Measurements from ENCODE around the gene CXCL1. TPM values are rescaled to one million over a fixed set of nuclear protein-coding genes. Genes with fewer than 3 reads are reported as not detected.

CXCL1 gene
- total RNA-seq, 1 experiment from 2014 or later: 267 TPM

- Histone ChIP-seq H4K20me1 (ENCODE audit: low read length) (no peaks in the 10 kb centered on the region), H3K9me3 (ENCODE audit: low read length) (no peaks in the 10 kb centered on the region), H3K9ac (ENCODE audit: low read length) (peak overlapping the region; percentile 10; the same call in 1 of the 2 replicates), H3F3A (ENCODE audit: low read length, unreplicated experiment) (peaks cover 3% of the 10 kb centered on the region), H3K4me2 (ENCODE audit: low read length) (peak overlapping the region; percentile 27), H3K27ac (ENCODE audit: low read length) (peak overlapping the region; percentile 33), H3K79me2 (ENCODE audit: low read length) (no peaks in the 10 kb centered on the region), H2AFZ (ENCODE audit: low read length) (peak overlapping the region; percentile 29; the same call in 1 of the 2 replicates), H3K4me3 (ENCODE audit: low read length) (no peak overlapping the region), H3K27me3 (ENCODE audit: low read length) (no peaks in the 10 kb centered on the region), H3K4me1 (ENCODE audit: insufficient read depth, low read length) (peaks cover 45% of the 10 kb centered on the region), H3K9me2 (replicated peaks; ENCODE audit: low read length) (no peaks in the 10 kb centered on the region; the same call in 1 of the 2 replicates), H3K36me3 (ENCODE audit: low read depth, low read length) (no peaks in the 10 kb centered on the region)
- ChIA-PET POLR2A (ENCODE audit: unreplicated experiment) (no interaction called here), CTCF (interaction anchor here (0.6 kb wide), 1 partner anchor 660 kb away, joined by 3 read pairs; no protein-coding TSS in a partner anchor)
- ATAC-seq (peak; percentile 72), DNase-seq (peak; percentile 84)
- intact Hi-C loops (cut with micrococcal nuclease): no loop called here
- no peak for TF ChIP-seq EZH2phosphoT487 (IDR thresholded peaks at IDR 0.05; ENCODE audit: borderline replicate concordance, low read length)
- BruUV-seq (replicated peaks): no TSS peak
These were observed 14.1 kb downstream of the CXCL1 start for GRCh38 chr4:73883306-73883705.

GRCh38 chr4:73885574-73886267, 16.5 kb downstream of the CXCL1 start:
- POLR2A ChIA-PET (ENCODE audit: unreplicated experiment): interaction anchor here (0.7 kb wide), 1 partner anchor 32 kb away, joined by 3 read pairs; no protein-coding TSS in a partner anchor
- TF ChIP-seq EZH2phosphoT487 (IDR thresholded peaks at IDR 0.05; ENCODE audit: borderline replicate concordance, low read length) (no peak), CTCF (conservative IDR thresholded peaks at IDR 0.05; ENCODE audit: low read depth, low read length) (no peak), EZH2 (IDR thresholded peaks at IDR 0.05; ENCODE audit: low read length, unreplicated experiment) (no peak)
- Histone ChIP-seq H2AFZ (ENCODE audit: low read length) (peak overlapping the region; percentile 71), H4K20me1 (ENCODE audit: low read length) (no peaks in the 10 kb centered on the region), H3F3A (ENCODE audit: low read length, unreplicated experiment) (peaks cover 3% of the 10 kb centered on the region), H3K9me3 (ENCODE audit: low read length) (no peaks in the 10 kb centered on the region), H3K27me3 (ENCODE audit: low read length) (no peaks in the 10 kb centered on the region), H3K9ac (ENCODE audit: low read length) (peak overlapping the region; percentile 1; the same call in 1 of the 2 replicates), H3K27ac (ENCODE audit: low read length) (peak overlapping the region; percentile 63), H3K9me2 (replicated peaks; ENCODE audit: low read length) (no peaks in the 10 kb centered on the region; the same call in 1 of the 2 replicates), H3K36me3 (ENCODE audit: low read depth, low read length) (no peaks in the 10 kb centered on the region), H3K4me2 (ENCODE audit: low read length) (peak overlapping the region; percentile 70), H3K79me2 (ENCODE audit: low read length) (no peaks in the 10 kb centered on the region), H3K4me1 (ENCODE audit: insufficient read depth, low read length) (peaks cover 53% of the 10 kb centered on the region), H3K4me3 (ENCODE audit: low read length) (peak overlapping the region; percentile 34)
- intact Hi-C loops (cut with micrococcal nuclease): no loop called here
- BruUV-seq (replicated peaks): no TSS peak
- ATAC-seq (peak; percentile 91), DNase-seq (peak; percentile 88)
- CTCF ChIA-PET: no interaction called here

GRCh38 chr4:73891326-73891725, 22.1 kb downstream of the CXCL1 start:
- ChIA-PET CTCF (no interaction called here), POLR2A (ENCODE audit: unreplicated experiment) (no interaction called here)
- ATAC-seq: no peak
- Histone ChIP-seq H4K20me1 (ENCODE audit: low read length) (no peaks in the 10 kb centered on the region), H3K9me3 (ENCODE audit: low read length) (no peaks in the 10 kb centered on the region), H3K79me2 (ENCODE audit: low read length) (no peaks in the 10 kb centered on the region), H3K4me1 (ENCODE audit: insufficient read depth, low read length) (peaks cover 29% of the 10 kb centered on the region), H3K4me2 (ENCODE audit: low read length) (no peak overlapping the region), H3F3A (ENCODE audit: low read length, unreplicated experiment) (no peaks in the 10 kb centered on the region), H3K27ac (ENCODE audit: low read length) (no peak overlapping the region), H3K4me3 (ENCODE audit: low read length) (no peak overlapping the region), H3K36me3 (ENCODE audit: low read depth, low read length) (no peaks in the 10 kb centered on the region), H2AFZ (ENCODE audit: low read length) (no peak overlapping the region), H3K9ac (ENCODE audit: low read length) (no peak overlapping the region), H3K9me2 (replicated peaks; ENCODE audit: low read length) (0 out of 2 replicates have a peak, but pooled peaks cover 4% of the 10 kb centered on the region), H3K27me3 (ENCODE audit: low read length) (no peaks in the 10 kb centered on the region)
- intact Hi-C loops (cut with micrococcal nuclease): loop anchor here (2.0 kb wide), 1 partner anchor 25 kb away; no protein-coding TSS in a partner anchor
- BruUV-seq (replicated peaks): no TSS peak
- no peak for TF ChIP-seq CTCF (conservative IDR thresholded peaks at IDR 0.05; ENCODE audit: low read depth, low read length)
- TF ChIP-seq EZH2 (IDR thresholded peaks at IDR 0.05; ENCODE audit: low read length, unreplicated experiment): no peak
- no peak for TF ChIP-seq EZH2phosphoT487 (IDR thresholded peaks at IDR 0.05; ENCODE audit: borderline replicate concordance, low read length)
- DNase-seq: no peak
